Endothelial cell of umbilical vein (primary cell): ENCODE data around the gene RETNLB.

ENCODE experiments used
- JUN ChIP-seq: IDR thresholded peaks from 2 replicates; pipeline ENCODE4 v1.6.1; 2011; ENCODE audit warnings: borderline replicate concordance, low read depth; ENCODE audit not compliant: insufficient read length, insufficient read depth
- MAX ChIP-seq: IDR thresholded peaks from 2 replicates; pipeline ENCODE4 v1.6.1; 2011; ENCODE audit not compliant: insufficient read depth, insufficient read length
- POLR2A ChIP-seq: IDR thresholded peaks from 2 replicates; pipeline ENCODE4 v1.6.1; 2012; ENCODE audit warnings: low read depth, mild to moderate bottlenecking, control low read depth, low read length
- POLR2AphosphoS5 ChIP-seq: IDR thresholded peaks from 2 replicates; pipeline ENCODE4 v1.6.1; 2012; ENCODE audit warnings: low read depth, mild to moderate bottlenecking, control low read depth, low read length, moderate library complexity; ENCODE audit not compliant: insufficient read depth
- TF ChIP-seq, protein P1 (sequence below), 2 donors: IDR thresholded peaks; 1 replicate in 1 of 2; 2 replicates in 1 of 2; pipeline ENCODE4 v1.5.1; 2011; ENCODE audit warnings: low read length in 2 of 2, mild to moderate bottlenecking in 2 of 2, moderate library complexity in 2 of 2, control low read depth in 1 of 2, inconsistent platforms in 1 of 2, low read depth in 1 of 2; ENCODE audit not compliant: insufficient read depth in 1 of 2; ENCODE audit errors: extremely low read depth in 1 of 2

DNA sequence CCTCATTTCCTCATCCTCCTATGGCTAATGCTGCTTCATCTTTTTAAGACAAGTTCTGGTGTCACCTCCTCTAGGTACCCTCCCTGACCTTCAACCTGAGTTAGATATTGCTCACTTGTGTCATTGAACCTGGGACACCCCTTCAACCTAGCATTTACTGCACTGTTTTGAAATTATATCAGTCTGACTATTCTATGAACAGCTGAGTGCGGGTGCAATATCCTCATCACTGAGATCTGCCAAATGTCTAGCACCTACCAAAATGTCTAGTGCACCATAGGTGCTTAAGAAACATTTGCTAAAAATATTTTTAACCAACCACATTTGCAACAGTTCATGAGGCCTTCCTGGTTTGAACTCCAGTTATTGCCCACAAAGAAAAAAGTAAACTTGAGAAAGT lies 34.5 kb downstream of the RETNLB start:
- TF ChIP-seq POLR2A (no peak), MAX (no peak), POLR2AphosphoS5 (no peak), JUN (no peak)
- TF ChIP-seq, protein P1, sequence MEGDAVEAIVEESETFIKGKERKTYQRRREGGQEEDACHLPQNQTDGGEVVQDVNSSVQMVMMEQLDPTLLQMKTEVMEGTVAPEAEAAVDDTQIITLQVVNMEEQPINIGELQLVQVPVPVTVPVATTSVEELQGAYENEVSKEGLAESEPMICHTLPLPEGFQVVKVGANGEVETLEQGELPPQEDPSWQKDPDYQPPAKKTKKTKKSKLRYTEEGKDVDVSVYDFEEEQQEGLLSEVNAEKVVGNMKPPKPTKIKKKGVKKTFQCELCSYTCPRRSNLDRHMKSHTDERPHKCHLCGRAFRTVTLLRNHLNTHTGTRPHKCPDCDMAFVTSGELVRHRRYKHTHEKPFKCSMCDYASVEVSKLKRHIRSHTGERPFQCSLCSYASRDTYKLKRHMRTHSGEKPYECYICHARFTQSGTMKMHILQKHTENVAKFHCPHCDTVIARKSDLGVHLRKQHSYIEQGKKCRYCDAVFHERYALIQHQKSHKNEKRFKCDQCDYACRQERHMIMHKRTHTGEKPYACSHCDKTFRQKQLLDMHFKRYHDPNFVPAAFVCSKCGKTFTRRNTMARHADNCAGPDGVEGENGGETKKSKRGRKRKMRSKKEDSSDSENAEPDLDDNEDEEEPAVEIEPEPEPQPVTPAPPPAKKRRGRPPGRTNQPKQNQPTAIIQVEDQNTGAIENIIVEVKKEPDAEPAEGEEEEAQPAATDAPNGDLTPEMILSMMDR (IDR thresholded peaks at IDR 0.05; ENCODE audit: extremely low read depth in 1 of 2, insufficient read depth in 1 of 2, low read depth in 1 of 2, low read length in 2 of 2): no peak
